Activated CD4-positive, alpha-beta T cell treated with anti-CD3 and anti-CD28 coated beads, Interleukin-2, amount 50 U/mL, for 16 hours (primary cell): ENCODE results near the gene PRCP.
A peak's percentile ranks its signal among the peaks of the same experiment; 100 is the strongest.
"Not testable (repeated sequence)": the region's sequence is repeated elsewhere in the genome, so short reads cannot be mapped to it uniquely, and the experiment has no call there.

Experiments used
- DNase-seq: peaks from one replicate; pipeline ENCODE4 v3.0.0-alpha.2; 2020

The PRCP gene

DNA sequence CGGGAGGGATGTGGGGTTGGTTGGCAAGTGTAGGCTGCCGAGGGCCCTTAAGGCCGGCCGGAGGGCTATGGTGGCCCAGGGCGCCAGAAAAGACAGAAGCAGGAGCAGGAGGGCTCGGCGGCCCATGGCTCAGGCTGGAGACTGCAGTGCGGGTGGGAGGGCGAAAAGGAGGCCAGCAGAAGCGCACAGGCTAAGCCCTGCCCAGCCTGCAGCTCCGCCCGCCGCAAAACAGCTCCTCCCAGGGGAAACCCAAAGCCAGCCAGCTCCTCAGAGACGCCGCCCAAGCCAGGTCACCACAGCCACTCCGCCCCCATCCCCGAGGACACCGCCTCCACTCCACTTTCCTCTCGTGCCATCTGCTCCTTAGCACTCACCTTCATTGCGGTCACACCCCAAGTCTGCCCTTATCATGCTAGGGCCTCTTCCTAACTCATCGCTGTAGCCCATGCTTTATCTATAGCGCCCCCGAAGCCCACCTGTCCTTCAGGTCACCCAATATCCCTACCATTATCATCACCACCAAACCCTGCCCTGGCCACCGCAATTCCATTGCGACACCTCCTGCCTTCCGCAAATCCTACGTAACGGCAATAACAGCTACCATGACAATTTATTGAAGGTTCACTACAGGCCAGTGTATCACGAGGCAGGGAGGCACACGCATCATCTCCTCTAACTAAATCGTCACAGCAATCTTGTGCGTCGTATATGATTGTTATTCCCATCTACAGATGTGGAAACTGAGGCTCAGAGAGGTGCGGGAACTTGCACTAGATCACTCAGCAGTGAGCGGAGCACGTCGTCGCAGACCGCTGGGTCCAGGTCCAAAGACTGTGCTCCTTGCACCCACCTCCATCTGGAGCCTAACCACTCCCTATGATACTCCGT, at the start of gene PRCP:
Gene PRCP, minus strand, starts transcription at position 154 of the 888 bp plus-strand sequence. Its CDS starts 28 bp downstream, at position 126.
- peak; percentile 96 for DNase-seq

DNA sequence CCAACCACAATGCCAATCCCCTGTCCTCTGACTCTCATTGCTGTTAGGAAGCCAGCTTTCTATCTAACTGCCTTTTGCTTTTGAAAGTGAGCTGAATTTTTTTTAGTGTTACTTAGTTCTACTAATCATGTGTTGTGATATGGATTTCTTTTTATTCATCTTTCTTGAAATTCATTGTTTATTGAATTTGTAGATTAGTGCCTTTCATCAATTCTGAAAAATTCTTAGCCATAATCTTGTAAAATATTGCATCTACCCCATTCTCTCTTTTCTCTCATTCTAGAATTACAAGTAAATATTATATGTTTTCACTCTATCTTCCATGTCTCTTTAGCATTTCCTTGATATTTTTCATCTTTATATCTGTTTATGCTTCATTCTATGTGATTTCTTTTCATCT, 49.1 kb upstream of the PRCP start:
- DNase-seq: no peak

DNA sequence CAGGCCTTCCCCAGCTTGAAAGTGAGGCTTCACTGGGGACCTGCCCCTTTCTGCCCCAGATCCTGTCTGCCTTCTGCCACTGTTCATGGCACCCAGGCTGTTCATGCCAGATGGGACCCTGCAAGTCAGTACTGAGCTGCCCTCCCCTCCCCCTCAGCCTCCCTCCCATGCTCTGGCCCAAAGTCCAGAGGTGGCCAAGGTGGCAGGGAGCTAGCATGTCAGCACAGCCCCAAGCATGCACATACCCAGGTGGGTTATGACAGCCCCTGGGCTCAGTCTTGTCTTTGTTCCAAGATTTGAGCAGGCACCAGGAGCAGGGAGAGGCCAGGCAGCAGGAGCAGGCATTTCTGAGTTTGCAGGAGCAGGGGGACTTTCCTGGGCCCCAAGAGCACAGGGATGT, 45.5 kb upstream of the PRCP start:
- no peak for DNase-seq

DNA sequence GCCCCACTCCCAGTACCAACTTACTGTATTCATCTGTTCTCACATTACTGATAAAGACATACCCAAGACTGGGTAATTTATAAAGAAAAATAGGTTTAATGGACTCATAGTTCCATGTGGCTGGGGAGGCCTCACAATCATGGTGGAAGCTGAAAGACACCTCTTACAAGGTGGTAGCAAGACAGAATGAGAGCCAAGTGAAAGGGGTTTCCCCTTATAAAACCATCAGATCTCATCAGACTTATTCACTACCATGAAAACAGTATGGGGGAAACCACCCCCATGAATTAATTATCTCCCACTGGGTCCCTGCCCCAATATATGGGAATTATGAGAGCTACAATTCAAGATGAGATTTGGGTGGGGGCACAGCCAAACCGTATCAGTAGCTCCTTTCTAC, 44.8 kb upstream of the PRCP start:
- DNase-seq: not testable (repeated sequence)

DNA sequence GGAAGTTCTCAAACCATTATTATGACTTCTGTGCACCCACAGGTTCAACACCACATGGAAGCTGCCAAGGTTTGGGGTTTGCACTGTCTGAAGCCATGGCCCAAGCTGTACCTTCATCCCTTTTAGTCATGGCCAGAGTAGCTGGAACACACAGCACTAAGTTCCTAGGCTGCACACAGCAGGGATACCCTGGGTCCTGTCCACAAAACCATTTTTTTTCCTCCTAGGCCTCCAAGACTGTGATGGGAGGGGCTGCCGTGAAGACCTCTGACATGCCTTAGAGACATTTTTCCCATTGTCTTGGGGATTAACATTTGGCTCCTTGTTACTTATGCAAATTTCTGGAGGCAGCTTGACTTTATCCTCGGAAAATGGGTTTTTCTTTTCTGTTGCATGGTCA, 44.0 kb upstream of the PRCP start:
- DNase-seq: no peak

DNA sequence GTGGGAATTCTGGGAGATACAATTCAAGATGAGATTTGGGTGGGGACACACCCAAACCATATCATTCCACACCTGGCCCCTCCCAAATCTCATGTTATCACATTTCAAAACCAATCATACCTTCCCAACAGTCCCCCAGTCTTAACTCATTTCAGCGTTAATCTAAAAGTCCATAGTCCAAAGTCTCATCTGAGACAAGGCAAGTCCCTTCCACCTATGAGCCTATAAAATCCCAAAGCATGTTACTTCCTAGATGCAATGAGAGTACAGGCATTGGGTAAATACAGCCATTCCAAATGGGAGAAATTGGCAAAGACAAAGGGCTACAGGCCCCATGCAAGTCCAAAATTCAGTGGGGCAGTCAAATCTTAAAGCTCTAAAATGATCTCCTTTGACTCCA, 43.2 kb upstream of the PRCP start:
- DNase-seq: not testable (repeated sequence)

DNA sequence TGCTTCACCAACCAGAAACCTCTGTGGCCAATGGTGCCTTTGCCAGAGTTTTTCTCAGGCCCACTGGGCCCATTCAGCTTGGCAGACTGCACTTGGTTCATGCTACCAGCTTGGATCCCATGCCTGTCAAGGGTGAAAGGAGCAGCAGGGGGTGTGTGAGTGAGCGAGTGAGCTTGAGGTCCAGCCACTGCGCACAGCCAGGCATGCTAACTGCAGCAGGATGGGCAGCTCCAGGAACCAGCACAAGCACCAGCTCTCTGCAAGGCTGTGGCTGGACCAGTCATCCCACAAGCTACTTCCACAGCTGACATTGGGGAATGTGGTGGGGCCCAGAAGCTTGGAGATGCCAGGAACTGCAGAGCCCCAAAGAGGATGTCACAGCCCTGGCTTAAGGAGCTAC, 42.1 kb upstream of the PRCP start:
- DNase-seq: no peak

DNA sequence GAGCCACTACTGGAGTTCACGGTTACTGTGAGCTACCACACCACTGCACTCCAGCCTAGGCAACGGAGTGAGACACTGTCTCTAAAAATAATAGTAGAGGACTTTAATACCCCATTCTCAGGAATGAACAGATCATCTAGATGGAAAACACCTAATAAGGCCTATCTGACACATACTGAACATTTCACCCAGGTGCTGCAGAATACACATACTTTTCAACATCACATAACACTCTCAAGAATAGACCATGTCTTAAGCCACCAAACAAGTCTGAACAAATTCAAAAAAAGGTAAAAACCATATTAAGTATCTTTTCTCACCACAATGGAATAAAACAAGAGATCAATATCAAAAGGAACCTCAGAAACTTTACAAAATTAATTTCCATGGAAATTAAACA, 39.2 kb upstream of the PRCP start:
- no peak for DNase-seq

DNA sequence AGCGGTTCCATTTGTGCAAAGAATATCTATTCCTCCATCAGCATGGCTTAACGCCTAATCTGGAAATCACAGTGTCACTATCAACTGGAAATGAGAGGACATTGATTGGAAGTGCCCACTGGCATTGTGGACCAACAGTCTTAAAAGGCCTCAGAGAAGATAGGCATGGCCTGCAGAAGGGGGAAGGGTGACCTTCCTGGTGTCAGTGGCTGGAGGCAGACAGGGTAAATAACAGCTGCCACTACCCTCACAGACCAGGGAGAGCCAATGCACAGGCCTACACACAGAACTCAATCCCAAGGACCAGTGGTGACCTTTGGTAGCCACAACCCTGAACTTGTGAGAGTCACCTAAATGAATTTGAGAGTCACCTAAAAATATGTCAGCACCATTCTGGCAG, 37.3 kb upstream of the PRCP start:
- DNase-seq: no peak

DNA sequence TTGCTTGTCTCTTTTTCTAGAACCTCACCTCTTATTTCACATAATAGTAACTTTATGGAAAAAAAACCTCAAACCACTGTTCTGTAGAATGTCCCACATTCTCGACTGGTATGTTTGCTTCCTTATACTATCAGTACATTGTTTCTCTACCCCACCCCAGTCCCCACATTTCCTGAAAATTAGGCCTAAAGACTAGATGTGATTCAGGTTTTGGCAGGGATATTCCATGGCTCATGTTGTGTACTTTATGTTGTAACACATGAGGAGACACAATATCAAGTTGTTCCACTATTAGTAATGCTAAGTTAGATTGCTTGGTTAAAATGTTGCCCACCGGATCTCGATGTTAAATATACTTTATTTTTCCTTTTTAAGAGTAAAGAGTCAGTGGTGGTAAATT, 36.0 kb upstream of the PRCP start:
- DNase-seq: no peak

DNA sequence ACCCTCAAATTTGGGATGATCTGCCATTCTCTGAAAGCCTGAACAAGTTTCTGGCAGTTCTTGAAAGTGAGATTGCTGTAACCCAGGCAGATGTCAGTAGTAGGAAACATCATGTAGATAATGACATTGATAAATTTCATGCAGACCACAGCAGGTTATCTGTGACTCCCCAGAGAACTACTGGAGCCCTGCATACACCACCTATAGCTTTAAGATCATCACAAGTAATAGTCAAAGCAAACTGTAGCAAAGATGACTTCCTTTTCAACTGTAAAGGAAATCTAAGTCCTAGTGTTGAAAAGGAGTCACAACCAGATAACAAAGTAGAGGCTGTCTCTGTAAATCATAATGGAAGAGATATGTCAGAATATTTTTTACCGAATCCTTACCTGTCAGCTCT, 32.3 kb upstream of the PRCP start:
- DNase-seq: no peak

DNA sequence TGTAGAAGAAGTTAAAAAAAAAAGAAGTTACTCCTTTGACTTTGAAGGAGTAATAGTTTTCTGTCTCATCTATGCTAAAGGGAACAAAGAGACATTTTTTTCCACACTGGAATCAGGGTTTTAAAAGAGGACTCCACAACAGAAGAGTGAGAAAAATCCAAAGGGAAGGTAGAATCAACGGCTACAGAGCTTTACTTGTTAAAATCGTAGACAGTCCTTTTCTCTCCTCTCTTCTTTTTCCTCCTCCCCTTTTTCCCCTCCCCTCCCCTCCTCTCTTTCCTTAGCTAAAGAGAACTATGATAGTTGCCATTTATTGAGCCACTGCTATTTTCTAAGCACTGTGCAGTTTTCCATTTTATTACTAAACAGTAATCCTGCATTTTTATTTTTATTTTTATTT, 30.5 kb upstream of the PRCP start:
- DNase-seq: no peak

DNA sequence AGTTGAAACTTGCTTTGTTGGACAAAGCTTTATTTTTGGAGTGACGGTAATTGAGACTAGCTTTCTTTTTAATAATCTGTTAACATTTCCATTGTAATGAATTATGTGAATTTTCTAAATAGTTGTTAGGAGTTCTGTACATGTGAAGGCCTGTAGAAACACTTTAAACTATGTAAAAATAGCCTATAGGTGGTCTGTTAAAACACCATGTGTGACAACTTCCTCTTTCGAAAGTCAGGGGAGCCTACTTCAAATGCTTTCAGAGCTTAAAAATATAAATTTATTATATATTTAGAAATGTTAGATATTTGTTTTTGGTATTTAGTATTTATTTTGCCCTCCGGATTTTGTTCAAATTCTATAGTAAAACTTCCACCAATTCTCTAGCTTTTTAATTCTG, 30.0 kb upstream of the PRCP start:
- no peak for DNase-seq

DNA sequence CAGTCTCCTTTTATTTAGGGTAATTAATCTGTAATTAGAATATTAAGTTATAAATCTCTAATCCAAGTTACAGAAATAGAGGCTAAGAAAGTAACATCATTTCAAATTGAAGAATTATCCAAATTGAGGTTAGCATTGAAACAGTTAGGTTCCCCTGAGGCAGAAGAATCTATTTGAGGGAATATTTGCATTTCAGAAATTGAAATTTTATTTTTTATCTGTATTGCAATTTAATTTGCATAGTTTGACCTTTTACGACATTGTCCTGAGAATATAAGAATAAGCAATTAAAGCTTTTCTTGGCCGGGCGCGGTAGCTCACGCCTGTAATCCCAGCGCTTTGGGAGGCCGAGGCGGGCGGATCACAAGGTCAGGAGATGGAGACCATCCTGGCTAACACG, 28.9 kb upstream of the PRCP start:
- no peak for DNase-seq

DNA sequence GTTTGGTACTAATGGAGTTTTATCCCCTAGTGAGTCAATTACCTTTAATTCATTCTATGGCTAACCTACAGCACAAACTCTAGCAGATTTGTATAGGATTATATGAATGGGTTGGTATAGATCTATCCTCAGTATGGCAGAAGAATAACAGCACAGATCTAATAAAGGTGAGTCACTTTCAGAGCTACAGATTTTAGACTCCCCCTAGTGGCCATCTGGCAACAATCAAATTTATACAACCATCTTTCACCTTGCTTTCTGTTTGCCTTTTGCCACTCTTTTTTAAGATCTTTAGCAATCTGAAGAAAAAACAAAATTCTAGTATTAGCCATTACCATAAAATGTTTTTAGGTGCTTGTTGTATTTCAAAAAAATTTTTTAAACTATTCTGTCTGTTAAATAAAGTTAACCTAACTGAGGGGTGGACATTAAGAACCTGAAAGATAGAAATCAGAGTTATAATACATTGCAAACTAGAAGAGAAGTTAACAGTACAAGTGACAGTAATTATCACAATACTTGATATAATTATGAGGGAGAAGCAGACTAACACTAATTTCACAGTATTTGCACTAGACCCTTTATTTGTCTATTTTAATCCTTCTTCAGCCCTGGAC, 27.1 kb upstream of the PRCP start:
- DNase-seq: peak; percentile 65

DNA sequence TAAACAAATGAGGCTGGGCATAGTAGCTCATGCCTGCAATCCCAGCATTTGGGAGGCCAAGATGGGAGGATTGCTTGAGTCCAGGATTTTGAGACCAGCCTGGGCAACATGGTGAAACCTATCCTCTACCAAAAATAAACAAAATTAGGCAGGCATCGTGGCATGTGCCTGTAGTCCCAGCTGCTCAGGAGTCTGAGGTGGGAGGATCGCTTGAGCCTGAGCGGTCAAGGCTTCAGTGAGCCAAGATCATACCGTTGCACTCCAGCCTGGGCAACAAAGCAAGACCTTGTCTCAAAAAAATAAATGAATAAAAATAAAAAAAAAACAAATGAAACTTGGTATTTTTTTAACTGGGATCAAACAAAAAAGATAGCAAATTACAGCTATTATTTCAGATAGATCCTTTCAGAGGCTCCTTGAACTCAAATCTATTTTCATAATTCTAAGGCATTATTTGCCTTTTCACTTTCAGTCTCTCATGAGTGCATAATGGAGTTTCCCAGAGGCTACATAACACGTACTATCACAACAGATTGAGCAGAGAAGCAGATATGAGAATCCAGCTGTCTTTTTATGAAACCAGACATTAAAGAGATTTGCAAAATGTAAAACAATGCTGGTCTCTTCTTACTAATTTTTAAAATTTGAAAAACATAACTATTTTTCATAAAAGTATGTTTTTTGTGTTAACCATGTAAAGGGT, 24.4 kb upstream of the PRCP start:
- no peak for DNase-seq

DNA sequence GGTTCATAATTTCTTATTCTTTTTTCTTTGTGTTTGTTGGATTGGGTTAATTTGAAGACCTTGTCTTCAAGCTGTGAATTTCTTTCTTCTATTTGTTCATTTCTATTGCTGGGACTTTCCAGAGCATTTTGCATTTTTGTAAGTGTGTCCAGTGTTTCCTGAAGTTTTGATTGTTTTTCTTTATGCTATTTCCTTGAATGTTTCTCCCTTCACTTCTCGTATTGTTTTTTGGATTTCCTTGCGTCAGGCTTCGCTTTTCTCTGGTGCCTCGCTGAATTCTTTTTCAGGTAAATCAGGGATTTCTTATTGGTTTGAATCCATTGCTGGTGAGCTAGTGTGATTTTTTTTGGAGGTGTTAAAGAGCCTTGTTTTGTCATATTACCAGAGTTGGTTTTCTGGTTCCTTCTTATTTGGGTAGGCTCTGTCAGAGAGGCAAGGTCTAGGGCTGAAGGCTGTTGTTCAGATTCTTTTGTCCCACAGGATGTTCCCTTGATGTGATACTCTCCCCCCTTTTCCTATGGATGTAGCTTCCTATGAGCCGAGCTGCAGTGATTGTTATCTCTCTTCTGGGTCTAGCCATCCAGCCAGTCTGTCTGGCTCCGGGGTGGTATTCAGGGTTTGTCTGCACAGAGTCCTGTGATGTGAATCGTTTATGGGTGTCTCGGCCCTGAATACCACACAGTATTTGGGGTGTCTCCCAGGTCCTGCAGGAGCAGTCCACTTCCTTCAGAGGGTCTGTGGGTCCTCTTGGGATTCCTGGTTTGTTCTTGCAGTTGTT, 22.4 kb upstream of the PRCP start:
- DNase-seq: not testable (repeated sequence)

DNA sequence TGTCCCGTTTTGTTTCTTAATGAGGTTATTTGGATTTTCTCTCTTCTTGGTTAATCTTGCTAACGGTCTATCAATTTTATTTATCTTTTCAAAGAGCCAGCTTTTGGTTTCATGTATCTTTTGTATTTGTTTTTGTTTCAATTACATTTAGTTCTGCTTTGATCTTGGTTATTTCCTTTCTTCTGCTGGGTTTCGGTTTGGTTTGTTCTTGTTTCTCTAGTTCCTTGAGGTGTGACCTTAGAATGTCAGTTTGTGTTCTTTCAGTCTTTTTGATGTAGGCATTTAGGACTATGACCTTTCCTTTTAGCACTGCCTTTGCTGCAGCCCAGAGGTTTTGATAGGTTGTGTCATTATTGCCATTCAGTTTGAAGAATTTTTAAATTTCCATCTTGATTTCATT, 20.0 kb upstream of the PRCP start:
- DNase-seq: peak; percentile 32

DNA sequence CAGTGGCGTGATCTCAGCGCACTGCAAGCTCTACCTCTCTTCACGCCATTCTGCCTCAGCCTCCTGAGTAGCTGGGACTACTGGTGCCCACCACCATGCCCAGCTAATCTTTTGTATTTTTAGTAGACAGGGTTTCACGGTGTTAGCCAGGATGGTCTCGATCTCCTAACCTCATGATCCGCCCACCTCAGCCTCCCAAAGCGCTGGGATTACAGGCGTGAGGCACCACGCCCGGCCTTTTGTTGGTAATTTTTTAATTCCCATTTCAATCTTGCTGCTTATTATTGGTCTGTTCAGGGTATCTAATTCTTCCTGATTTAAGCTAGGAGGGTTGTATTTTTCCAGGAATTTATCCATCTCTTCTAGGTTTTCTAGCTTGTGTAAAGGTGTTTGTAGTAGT, 19.6 kb upstream of the PRCP start:
- not testable (repeated sequence) for DNase-seq

DNA sequence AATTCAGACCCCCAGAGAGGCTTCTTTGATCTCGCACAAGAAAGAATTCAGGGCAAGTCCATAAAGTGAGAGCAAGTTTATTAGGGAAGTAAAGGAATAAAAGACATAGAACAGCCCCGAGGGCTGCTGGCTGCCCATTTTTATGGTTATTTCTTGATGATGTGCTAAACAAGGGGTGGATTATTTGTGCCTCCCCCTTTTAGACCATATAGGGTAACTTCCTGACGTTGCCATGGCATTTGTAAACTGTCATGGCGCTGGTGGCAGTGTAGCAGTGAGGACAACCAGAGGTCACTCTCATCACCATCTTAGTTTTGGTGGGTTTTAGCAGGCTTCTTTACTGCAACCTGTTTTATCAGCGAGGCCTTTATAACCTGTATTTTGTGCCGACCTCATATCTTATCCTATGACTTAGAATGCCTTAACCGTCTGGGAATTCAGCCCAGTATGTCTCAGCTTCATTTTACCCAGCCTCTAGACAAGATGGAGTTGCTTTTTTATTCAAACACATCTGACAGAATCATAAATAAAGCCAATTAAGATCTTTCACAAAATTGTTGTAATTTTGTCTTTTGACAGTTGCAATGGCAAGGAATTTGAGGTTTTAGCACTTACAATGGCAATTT, 8.9 kb upstream of the PRCP start:
- no peak for DNase-seq

DNA sequence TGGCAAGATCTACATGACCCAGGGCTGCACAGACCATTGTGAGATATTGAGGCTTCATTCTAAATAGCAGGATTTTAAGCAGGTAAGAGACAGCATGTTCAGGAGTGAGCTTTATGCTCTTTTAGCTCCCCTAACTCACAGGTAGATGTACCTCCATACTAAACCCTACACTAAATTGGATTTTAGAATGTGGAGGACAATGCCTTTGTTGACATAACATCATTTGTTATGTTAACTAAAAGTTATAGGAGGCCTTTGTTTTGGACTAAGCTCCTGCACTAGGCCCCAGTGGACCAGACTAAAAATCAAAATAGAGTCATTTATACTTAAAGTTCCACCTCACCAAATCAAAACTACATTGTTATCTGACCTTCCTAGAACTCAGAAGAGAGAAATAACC, 8.1 kb upstream of the PRCP start:
- DNase-seq: no peak

DNA sequence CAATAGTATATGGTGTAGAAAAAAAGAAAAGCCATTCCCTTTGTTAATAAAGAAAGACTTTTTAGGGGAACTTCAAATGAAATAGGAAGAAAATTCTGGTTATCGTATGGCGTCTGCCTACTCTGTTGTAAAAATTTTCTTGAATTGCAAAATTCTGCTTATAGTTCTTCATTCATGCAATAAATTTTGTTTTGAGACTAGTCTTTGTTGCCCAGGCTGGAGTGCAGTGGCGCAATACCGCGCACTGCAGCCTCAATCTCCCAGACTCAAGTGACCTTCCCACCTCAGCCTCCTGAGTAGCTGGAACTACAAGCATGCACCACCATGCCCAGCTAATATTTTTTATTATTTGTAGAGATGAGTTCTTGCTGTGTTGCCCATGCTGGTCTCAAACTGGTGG, 7.1 kb upstream of the PRCP start:
- DNase-seq: no peak

DNA sequence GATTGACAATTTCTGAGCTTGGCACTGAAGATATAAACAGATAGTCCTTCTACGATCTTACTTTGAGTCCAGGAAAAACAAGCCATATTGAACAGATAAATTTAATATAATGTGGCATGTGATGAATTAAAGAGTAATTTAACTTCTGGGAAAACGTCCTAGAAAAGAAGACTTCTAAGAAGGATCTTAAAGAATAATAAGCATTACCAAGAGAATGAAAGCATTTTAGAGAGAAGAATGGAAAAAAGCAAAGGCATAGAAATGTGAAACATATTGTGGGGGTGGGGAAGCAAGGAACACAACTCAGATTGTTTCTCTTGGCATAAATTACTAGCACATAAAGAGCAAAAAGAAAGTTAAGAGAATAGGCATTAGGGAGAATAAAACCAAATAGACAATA, 6.7 kb upstream of the PRCP start:
- DNase-seq: no peak
